HG03354 (cell line): ENCODE measurements around the gene CTXN1.

Experiments
- ATAC-seq: cut with Tn5 transposase; IDR thresholded peaks from one replicate; pipeline ENCODE4 v1.9.1; 2021; ENCODE audit warnings: mild to moderate bottlenecking; ENCODE audit not compliant: unreplicated experiment, poor library complexity, severe bottlenecking

The CTXN1 gene

DNA sequence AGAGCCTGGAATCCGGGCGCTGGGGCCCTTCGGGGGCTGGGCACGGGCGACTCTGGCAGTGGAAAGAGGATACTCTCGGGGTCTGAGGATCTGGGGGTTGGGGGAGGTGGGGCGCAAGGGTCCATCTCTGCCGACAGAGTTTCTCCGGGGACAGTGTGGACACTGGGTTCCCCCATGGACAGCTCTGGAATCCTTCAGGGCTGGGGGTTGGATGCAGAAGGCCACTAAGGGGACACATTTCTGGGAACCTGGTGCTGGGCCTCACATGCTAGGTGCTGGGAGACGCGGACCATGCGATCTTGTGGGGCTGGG lies 9.0 kb downstream of the CTXN1 start:
- ATAC-seq, result no peak

- ATAC-seq, result no peak
These were observed 9.6 kb downstream of the CTXN1 start for GRCh38 chr19:7916103-7916954.

GRCh38 chr19:7915250-7916102 lies 10.5 kb downstream of the CTXN1 start:
- no peak for ATAC-seq

DNA sequence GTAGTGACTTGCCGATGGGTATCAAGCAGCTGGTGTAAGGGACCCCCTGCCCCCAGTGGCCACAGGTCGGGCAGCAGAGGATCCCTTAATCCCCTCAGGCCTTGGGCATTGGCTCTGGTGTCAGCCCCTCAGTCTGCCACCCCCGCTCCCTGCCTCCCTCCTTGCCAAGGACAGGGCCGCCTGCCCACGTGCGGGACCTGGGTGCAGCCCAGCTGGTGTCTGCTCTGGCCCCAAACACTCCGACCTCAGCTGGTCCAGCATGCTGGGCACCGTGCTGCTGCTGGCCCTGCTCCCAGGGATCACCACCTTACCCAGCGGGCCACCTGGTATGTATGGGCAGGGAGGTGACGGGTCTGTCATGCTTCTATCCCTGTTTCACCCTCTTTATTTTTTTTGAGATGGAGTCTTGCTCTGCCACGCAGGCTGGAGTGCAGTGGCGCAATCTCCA lies 11.3 kb downstream of the CTXN1 start, which contains the start of gene TGFBR3L:
Gene TGFBR3L, plus strand, starts transcription at position 233 of the 448 bp plus-strand sequence.
- ATAC-seq, result no peak

GRCh38 chr19:7914099-7914498 lies 11.8 kb downstream of the CTXN1 start:
- no peak for ATAC-seq

GRCh38 chr19:7913652-7914051 lies 12.3 kb downstream of the CTXN1 start:
- no peak for ATAC-seq

- no peak for ATAC-seq
These were observed 13.0 kb downstream of the CTXN1 start for GRCh38 chr19:7912697-7913564.

GRCh38 chr19:7912144-7912696 lies 13.7 kb downstream of the CTXN1 start:
- ATAC-seq, result no peak

GRCh38 chr19:7911508-7912143 lies 14.3 kb downstream of the CTXN1 start:
- no peak for ATAC-seq

DNA sequence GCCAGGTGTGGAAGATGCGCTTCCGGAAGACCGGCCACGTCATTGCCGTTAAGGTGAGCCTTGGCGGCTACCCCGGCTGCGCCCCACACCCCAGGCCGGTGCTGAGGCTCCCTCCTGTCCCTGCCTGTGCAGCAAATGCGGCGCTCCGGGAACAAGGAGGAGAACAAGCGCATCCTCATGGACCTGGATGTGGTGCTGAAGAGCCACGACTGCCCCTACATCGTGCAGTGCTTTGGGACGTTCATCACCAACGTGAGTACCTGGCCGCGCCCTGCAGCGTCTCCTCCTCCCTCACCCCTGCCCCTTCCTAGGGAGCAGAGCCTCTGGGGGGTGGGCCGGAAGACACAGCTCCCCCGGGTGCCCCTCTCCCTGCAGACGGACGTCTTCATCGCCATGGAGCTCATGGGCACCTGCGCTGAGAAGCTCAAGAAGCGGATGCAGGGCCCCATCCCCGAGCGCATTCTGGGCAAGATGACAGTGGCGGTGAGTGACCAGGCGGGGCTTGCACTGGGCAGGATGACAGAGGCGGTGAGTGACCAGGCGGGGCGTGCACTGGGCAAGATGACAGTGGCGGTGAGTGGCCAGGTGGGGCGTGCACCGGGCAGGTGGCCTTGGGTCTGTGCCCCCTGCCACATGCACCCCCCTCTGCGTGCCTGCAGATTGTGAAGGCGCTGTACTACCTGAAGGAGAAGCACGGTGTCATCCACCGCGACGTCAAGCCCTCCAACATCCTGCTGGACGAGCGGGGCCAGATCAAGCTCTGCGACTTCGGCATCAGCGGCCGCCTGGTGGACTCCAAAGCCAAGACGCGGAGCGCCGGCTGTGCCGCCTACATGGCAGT lies 15.4 kb downstream of the CTXN1 start:
- no peak for ATAC-seq

- no peak for ATAC-seq
These were observed 16.4 kb downstream of the CTXN1 start for GRCh38 chr19:7909471-7910067.

DNA sequence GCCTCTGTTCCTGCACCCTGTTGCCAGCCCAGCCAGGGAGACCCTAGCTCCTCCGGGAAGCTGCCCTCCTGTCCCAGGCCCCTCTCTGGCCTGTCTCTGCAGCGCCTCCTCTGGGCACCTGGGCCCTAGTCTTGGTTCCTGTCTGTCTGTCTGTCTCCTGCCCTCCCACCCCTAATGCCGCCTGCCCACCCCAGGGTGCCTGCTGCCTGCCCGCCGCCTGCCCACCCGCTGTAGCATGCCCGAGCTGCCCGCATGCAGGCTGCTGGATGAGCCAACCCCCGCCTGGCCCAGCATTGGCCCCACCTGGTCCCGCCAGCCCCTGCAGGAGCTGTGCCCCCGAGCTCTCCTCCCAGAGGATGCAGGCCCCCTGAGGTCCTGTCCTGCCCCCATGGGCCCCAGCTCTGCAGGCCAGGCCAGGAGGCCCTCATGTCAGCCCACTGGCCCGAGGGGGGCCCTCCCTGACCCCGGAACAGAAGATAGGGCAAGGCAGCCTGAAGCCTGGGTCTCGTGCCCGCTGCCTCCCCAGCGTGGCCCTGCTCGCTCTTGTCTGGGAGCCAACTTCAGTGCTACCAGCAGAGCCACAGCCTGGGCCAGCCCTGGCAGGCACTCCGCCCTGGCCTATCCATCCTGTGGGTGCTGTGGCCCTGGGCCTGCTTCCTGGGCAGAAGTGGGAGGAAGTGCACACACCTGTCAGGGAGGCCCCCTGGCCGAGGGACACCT lies 17.0 kb downstream of the CTXN1 start:
- no peak for ATAC-seq

- no peak for ATAC-seq
These were observed 17.7 kb downstream of the CTXN1 start for GRCh38 chr19:7908078-7908699.

- ATAC-seq, result no peak
These were observed 18.4 kb downstream of the CTXN1 start for GRCh38 chr19:7907544-7907943.

- no peak for ATAC-seq
These were observed 18.8 kb downstream of the CTXN1 start for GRCh38 chr19:7907122-7907521.

DNA sequence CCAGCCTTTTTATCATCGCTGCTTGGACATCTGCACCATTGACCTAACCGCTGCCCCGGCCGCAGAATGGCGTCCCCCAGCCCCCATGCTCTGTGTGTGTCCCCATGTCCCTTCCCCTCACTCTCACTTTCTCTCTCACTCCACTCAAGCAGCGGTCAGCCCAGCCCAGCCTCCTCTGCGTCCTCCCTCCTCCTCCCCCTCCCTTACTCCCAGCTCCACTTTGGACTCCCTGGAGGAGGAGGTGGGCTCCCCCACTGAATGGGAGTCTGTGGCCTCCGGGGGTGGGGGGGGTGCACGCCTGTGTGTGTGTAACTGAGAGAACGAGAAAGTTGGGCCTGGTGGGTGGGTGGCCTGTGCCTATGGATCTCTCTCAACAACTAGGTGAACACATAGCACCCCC lies 20.1 kb downstream of the CTXN1 start:
- ATAC-seq, result no peak

- no peak for ATAC-seq
These were observed 20.7 kb downstream of the CTXN1 start for GRCh38 chr19:7905268-7905667.
